Kidney epithelial cell (primary cell): ENCODE measurements around the gene CYREN. TPM values are rescaled to one million over a fixed set of nuclear protein-coding genes. Genes with fewer than 3 reads are reported as not detected.
"Not testable (repeated sequence)": the region's sequence is repeated elsewhere in the genome, so short reads cannot be mapped to it uniquely, and the experiment has no call there.

Experiments
- DNase-seq: peaks from one replicate; pipeline ENCODE4 v3.0.0-alpha.2; 2010; ENCODE audit warnings: low read depth
- H3K27me3 ChIP-seq: 2 replicates; pipeline ENCODE4 v1.6.0; 2011; ENCODE audit warnings: low read length; ENCODE audit not compliant: control insufficient read depth, insufficient read depth
- H3K36me3 ChIP-seq: 2 replicates; pipeline ENCODE4 v1.5.1; 2011; ENCODE audit warnings: low read length; ENCODE audit not compliant: control insufficient read depth, insufficient read depth
- H3K4me3 ChIP-seq: 2 replicates; pipeline ENCODE4 v1.5.1; 2011; ENCODE audit warnings: low read depth, mild to moderate bottlenecking, control low read depth, low read length
- CTCF ChIP-seq: IDR thresholded peaks from 2 replicates; pipeline ENCODE4 v1.5.1; 2011; ENCODE audit warnings: mild to moderate bottlenecking, moderate library complexity, low read length, control low read depth, inconsistent platforms; ENCODE audit not compliant: insufficient read depth, poor library complexity, severe bottlenecking
- total RNA-seq: library from RNA; depleted of rRNA; stranded (reverse); fragments of >200 nt; gene quantifications from 2 replicates; pipeline ENCODE4 v1.2.3, GENCODE V29; 2015

Gene CYREN
- total RNA-seq, 1 donor from 2014 or later = 74.2 TPM

GRCh38 chr7:135179321-135179925, 8.9 kb upstream of the CYREN start:
- no peak overlapping the region for H3K4me3 ChIP-seq
- no peak for TF ChIP-seq CTCF
- no peaks in the 10 kb centered on the region for H3K27me3 ChIP-seq
- DNase-seq = no peak
- peaks cover 4% of the 10 kb centered on the region for H3K36me3 ChIP-seq

GRCh38 chr7:135178364-135178763, 7.9 kb upstream of the CYREN start:
- H3K4me3 ChIP-seq = no peak overlapping the region
- peaks cover 2% of the 10 kb centered on the region for H3K36me3 ChIP-seq
- H3K27me3 ChIP-seq = no peaks in the 10 kb centered on the region
- no peak for DNase-seq
- no peak for TF ChIP-seq CTCF

GRCh38 chr7:135177028-135177696, 6.7 kb upstream of the CYREN start:
- Histone ChIP-seq H3K4me3 (no peak overlapping the region), H3K36me3 (peaks cover 2% of the 10 kb centered on the region), H3K27me3 (no peaks in the 10 kb centered on the region)
- DNase-seq = peak; percentile 48
- TF ChIP-seq CTCF = no peak

GRCh38 chr7:135175931-135176330, 5.4 kb upstream of the CYREN start:
- peaks cover under 1% of the 10 kb centered on the region for H3K36me3 ChIP-seq
- no peaks in the 10 kb centered on the region for H3K27me3 ChIP-seq
- no peak for DNase-seq
- H3K4me3 ChIP-seq = no peak overlapping the region
- TF ChIP-seq CTCF = no peak

- no peak overlapping the region for H3K4me3 ChIP-seq
- no peak for DNase-seq
- H3K27me3 ChIP-seq = no peaks in the 10 kb centered on the region
- H3K36me3 ChIP-seq = no peaks in the 10 kb centered on the region
- no peak for TF ChIP-seq CTCF
Measured at GRCh38 chr7:135174941-135175340, 4.4 kb upstream of the CYREN start.

- not testable (repeated sequence) for H3K36me3 ChIP-seq, H3K27me3 ChIP-seq, DNase-seq, H3K4me3 ChIP-seq
Measured at GRCh38 chr7:135173916-135174315, 3.4 kb upstream of the CYREN start.

- not testable (repeated sequence) for H3K27me3 ChIP-seq, H3K36me3 ChIP-seq, DNase-seq
- H3K4me3 ChIP-seq = peak overlapping the region; percentile 44
Measured at GRCh38 chr7:135171581-135172291, 1.2 kb upstream of the CYREN start.

GRCh38 chr7:135170998-135171481, 533 bp upstream of the CYREN start:
- not testable (repeated sequence) for DNase-seq, H3K27me3 ChIP-seq, H3K36me3 ChIP-seq
- peak overlapping the region; percentile 91 for H3K4me3 ChIP-seq
